SH-SY5Y (cell line): ENCODE data around the gene ETFA.

Experiments
- GATA2 ChIP-seq: IDR thresholded peaks from 2 replicates; pipeline ENCODE4 v1.6.1; 2011; ENCODE audit warnings: mild to moderate bottlenecking, low read depth, low read length
- GATA3 ChIP-seq: IDR thresholded peaks from 2 replicates; pipeline ENCODE4 v1.6.1; 2011; ENCODE audit warnings: low read depth, mild to moderate bottlenecking, low read length, moderate library complexity

The ETFA gene

DNA sequence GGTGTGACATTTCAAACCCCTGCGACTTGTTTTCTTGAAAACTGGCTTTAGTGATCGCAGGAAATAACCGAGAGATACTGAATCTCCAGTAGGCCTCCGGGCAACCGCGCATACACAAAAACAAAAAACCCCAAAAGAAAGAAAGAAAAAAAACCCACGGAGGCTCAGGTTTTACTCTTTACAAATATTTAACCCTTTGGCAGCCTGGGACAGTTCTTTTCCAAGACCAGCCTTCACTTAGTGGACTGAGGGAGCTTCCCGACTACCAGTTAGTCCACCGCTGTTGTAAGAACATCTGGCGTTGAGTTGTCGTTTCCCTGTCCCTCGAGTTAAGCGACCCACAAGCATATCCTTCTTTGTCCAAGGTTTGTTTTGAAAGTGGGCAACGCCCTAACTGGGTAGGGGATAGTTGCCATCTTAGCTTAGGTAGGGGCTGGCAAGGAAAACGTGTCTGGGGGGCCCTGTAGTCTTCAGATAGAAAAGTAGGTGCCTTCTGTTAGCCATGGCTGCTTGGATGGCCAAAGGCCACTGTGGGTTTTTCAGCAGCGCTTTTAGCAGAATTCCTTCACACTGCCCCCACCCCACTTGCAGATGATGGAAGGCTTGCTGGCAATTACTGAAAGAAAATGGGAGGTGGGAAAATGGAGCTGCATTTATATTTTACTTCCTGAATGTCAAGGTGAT is 32.2 kb upstream of the ETFA start:
- no peak for TF ChIP-seq GATA3
- no peak for TF ChIP-seq GATA2

DNA sequence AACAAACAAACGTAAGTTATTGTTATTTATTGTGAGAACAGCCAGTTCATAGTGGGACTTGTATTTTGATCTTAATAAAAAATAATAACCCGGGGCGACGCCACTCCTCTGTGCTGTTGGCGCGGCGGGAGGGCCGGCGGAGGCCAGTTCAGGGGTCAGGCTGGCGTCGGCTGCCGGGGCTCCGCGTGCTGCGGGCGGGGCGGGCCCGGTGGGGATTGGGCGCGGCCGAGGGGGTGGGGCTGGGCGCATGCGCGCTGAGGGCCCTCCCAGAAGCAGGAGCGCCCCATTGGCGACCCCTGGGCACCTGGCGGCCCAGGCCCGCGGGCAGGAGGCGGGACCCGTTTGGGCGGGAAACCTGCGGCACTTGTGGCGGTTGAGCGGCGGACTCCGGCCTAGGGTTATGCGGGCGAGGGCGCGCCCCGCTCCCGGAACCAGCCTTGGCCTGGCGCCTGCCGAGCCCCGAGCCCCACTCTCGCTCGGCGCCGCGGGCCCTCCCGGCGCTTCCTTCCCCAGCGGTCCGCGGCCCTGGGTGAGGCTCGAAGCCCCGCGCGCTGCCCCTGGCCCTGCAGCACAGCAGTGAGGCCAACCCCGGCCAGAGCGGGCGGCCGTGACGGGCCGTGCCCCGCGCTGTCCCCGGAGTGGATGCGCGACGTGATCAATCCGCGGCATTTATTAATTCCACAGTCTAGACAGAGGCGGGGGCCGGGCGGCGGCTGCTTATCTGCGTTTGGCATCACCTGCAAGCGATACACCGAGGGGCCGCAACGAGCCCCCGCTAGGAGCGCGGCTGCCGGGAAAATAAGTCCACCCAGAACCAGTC is 31.3 kb upstream of the ETFA start:
- TF ChIP-seq GATA3 (no peak), GATA2 (no peak)

DNA sequence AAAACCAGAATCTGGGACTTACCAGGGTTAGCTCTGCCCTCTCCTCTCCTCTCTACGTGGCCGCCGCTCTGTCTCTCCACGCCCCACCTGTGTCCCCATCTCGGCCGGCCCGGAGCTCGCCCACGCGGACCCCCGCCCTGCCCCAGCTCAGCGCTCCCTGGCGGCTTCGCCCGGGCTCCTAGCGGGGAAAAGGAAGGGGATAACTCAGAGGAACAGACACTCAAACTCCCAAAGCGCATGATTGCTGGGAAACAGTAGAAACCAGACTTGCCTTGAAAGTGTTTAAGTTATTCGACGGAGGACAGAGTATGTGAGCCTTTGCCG is 30.8 kb upstream of the ETFA start:
- TF ChIP-seq GATA3 (no peak), GATA2 (no peak)

DNA sequence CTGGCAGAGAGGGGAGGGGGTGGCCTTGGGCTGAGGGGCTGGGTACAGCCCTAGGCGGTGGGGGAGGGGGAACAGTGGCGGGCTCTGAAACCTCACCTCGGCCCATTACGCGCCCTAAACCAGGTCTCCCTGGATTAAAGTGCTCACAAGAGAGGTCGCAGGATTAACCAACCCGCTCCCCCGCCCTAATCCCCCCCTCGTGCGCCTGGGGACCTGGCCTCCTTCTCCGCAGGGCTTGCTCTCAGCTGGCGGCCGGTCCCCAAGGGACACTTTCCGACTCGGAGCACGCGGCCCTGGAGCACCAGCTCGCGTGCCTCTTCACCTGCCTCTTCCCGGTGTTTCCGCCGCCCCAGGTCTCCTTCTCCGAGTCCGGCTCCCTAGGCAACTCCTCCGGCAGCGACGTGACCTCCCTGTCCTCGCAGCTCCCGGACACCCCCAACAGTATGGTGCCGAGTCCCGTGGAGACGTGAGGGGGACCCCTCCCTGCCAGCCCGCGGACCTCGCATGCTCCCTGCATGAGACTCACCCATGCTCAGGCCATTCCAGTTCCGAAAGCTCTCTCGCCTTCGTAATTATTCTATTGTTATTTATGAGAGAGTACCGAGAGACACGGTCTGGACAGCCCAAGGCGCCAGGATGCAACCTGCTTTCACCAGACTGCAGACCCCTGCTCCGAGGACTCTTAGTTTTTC is 30.2 kb upstream of the ETFA start:
- TF ChIP-seq GATA2: no peak
- no peak for TF ChIP-seq GATA3

DNA sequence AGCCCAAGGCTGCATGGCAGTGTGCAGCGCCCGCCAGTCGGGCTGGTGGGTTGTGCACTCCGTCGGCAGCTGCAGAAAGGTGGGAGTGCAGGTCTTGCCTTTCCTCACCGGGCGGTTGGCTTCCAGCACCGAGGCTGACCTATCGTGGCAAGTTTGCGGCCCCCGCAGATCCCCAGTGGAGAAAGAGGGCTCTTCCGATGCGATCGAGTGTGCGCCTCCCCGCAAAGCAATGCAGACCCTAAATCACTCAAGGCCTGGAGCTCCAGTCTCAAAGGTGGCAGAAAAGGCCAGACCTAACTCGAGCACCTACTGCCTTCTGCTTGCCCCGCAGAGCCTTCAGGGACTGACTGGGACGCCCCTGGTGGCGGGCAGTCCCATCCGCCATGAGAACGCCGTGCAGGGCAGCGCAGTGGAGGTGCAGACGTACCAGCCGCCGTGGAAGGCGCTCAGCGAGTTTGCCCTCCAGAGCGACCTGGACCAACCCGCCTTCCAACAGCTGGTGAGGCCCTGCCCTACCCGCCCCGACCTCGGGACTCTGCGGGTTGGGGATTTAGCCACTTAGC is 29.6 kb upstream of the ETFA start:
- no peak for TF ChIP-seq GATA3
- TF ChIP-seq GATA2: no peak

DNA sequence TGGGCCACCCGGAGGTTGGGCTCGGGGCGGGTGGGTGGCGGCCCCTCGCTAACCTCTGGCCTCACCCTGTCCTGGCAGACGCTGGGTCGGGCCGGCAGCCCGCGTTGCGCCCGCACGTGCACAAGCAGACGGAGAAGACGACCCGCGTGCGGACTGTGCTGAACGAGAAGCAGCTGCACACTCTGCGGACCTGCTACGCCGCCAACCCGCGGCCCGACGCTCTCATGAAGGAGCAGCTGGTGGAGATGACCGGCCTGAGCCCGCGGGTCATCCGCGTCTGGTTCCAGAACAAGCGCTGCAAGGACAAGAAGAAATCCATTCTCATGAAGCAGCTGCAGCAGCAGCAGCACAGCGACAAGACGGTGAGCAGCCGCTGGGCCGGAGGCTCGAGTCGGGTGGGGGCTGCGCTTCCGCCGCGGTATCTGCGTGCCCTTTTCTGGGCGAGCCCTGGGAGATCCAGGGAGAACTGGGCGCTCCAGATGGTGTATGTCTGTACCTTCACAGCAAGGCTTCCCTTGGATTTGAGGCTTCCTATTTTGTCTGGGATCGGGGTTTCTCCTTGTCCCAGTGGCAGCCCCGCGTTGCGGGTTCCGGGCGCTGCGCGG is 29.0 kb upstream of the ETFA start:
- no peak for TF ChIP-seq GATA3
- no peak for TF ChIP-seq GATA2

DNA sequence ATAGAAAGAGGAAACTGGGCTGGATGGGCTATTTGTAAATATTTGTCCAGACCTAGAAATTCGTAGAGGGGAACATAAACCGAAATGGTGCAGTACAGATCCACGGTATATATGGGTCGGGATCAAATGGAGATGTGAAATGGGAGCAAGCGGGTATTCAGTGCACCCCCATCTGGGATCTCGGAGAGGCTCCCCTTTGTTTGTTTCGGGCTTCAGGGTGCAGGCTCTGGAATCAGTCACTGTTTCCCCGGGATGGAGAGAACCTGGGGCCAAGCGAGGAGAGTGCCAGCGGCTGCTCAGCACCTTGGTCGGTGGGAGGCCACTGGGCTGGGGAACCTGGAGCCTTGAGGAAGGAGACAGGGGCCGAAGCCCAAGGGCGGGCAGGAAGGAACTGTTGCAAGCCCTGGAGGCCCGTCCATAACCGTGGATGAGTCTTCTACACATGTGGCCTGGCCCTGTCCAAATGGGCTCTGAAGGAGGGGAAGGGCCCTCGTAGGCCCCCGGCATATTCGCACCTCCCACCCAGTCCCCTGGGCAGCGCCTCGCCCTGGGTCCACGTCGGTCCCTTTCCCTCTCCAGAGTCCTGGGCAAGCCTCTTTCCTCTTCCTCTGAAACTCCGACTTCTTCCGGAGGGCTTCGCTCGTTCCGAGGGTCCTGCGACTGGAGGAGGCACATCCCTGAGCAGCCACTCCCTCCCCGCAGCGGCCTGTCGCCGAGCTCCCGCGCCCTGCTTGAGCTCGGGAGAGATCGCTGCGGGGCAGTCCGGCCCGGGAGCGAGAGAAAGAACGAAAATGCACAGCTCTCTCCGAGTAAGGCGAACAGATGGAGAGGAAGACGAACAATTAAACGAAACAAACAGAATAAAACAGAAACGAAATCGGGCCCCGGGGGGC is 28.3 kb upstream of the ETFA start:
- no peak for TF ChIP-seq GATA2
- no peak for TF ChIP-seq GATA3

DNA sequence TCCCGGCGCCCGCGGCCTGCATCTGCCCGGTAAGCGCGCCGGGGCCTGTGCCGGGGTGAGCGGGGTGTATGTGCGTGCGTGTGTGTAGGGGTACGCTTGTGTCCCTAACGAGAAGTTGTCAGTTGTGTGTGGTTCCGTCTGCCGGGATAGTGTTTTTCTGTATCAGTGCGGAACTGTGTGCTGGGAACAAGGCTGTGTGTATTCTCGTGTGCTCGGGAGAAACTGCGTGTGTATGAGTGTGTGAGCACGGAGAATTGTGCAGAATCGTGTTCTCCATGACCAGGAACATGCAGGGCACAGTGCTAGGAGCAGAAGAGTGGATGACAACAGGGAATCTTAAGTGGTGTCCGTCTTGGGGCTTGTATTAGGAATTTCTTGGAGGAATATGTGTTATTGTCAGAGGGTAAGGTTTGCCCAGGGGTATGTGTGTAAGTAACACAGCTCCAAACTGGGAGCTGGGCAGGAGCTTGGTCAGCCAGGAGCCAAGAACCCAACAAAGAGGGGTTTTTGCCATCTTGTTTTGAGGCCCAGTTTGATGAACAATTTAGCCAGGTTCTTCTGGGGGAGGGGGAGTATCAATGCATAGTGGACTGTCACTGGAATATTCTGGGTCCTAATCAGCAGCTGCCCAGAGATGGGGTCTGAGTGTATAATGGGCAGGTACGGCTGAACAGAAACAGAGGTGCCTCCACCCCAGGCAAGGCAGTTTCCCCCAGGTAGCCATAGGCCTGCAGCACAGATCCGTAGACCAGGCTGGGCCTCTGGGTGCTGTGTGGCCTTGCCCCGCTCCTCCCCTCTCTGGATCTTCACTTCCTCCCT is 27.4 kb upstream of the ETFA start:
- TF ChIP-seq GATA3 (no peak), GATA2 (no peak)

DNA sequence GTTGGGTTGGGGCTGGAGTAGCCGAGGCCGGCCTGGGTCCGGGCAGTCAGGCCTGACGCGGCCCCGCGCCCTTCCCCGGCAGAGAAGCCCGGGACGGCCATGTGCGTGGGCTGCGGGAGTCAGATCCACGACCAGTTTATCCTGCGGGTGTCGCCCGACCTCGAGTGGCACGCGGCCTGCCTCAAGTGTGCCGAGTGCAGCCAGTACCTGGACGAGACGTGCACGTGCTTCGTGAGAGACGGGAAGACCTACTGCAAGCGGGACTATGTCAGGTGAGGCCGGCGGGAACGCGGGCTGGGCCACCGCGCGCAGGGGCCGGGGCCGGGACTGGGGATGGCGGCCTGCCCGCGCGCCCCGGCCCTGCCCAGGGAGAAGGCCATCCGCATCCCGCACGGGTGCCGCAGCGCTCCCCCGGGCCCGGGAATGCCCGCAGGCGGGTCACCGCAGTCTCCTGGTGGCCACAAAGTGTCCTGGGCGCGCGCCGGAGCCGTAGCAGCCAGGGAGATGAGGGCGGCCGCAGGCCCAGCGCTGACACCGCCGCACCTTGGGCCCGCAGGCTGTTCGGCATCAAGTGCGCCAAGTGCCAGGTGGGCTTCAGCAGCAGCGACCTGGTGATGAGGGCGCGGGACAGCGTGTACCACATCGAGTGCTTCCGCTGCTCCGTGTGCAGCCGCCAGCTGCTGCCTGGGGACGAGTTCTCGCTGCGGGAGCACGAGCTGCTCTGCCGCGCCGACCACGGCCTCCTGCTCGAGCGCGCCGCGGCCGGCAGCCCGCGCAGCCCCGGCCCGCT is 26.6 kb upstream of the ETFA start:
- TF ChIP-seq GATA3 (no peak), GATA2 (no peak)

DNA sequence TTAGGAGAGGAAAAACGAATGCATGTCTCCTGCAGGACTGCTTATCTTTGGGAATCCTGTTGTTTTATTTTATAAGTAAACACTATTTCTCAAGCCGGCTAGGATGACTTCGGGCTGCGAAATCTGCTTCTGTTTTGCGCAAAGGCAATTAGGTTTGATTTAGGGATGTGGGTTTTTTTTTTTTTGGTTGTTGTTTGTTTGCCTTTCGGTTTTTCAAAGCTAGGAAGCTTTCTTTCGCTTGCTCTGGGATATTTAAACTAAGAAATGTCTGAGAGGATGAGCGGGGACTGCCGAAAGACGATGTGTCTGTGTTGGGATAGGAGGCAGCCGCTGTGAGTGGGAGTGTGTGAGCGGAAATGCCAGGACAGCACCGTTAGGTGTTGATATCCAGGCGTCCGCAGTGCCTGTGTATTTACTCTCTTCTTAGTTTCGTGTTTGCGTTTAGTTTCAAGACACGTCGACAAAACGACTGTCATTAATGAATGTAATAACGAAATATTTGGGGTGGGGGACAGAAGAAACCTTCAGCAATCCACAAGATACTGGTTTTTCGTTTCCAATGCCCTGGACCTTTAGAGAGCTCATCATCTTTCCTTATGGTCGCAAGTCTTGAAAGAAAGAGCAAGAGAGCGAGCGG is 25.9 kb upstream of the ETFA start:
- TF ChIP-seq GATA3 (no peak), GATA2 (no peak)
